Stimulated activated CD8-positive, alpha-beta memory T cell treated with anti-CD3 and anti-CD28 coated beads, Interleukin-2, amount 100 ng/mL, for 1 hour (primary cell): ENCODE measurements around the gene CD209.
"Not testable (repeated sequence)": the region's sequence is repeated elsewhere in the genome, so short reads cannot be mapped to it uniquely, and the experiment has no call there.

Experiments used
- DNase-seq, 2 donors: peaks; one replicate each; pipeline ENCODE4 v3.0.0-alpha.2; 2020; ENCODE audit warnings: low read depth in 2 of 2

CD209 gene

GRCh38 chr19:7746903-7747884 lies at the start of gene CD209:
TSS of gene CD209 (minus strand) at chr19:7747534. CDS start at chr19:7747511, 23 bp downstream.
- DNase-seq: no peak

GRCh38 chr19:7795555-7796161 lies 48.3 kb upstream of the CD209 start:
- no peak for DNase-seq

GRCh38 chr19:7793493-7793892 lies 46.2 kb upstream of the CD209 start:
- no peak for DNase-seq

GRCh38 chr19:7792701-7793100 lies 45.4 kb upstream of the CD209 start:
- not testable (repeated sequence) for DNase-seq

GRCh38 chr19:7792281-7792680 lies 44.9 kb upstream of the CD209 start:
- DNase-seq: no peak

- no peak for DNase-seq
Observed at GRCh38 chr19:7790416-7790815, 43.1 kb upstream of the CD209 start.

GRCh38 chr19:7789447-7789846 lies 42.1 kb upstream of the CD209 start:
- no peak for DNase-seq

GRCh38 chr19:7788933-7789323 lies 41.6 kb upstream of the CD209 start:
- no peak for DNase-seq

- no peak for DNase-seq
Observed at GRCh38 chr19:7788178-7788932, 41.0 kb upstream of the CD209 start.

- no peak for DNase-seq
Observed at GRCh38 chr19:7787602-7788177, 40.4 kb upstream of the CD209 start.

- DNase-seq: no peak
Observed at GRCh38 chr19:7787141-7787540, 39.8 kb upstream of the CD209 start.

GRCh38 chr19:7784856-7785255 lies 37.5 kb upstream of the CD209 start:
- no peak for DNase-seq

GRCh38 chr19:7783991-7784423 lies 36.7 kb upstream of the CD209 start:
- DNase-seq: no peak

GRCh38 chr19:7781157-7781556 lies 33.8 kb upstream of the CD209 start:
- DNase-seq: no peak

- DNase-seq: no peak
Observed at GRCh38 chr19:7779631-7780486, 32.5 kb upstream of the CD209 start.

GRCh38 chr19:7778081-7778480 lies 30.7 kb upstream of the CD209 start:
- no peak for DNase-seq

- DNase-seq: no peak
Observed at GRCh38 chr19:7775761-7776160, 28.4 kb upstream of the CD209 start.

GRCh38 chr19:7773841-7774240 lies 26.5 kb upstream of the CD209 start:
- DNase-seq: no peak

- no peak for DNase-seq
Observed at GRCh38 chr19:7772752-7773291, 25.5 kb upstream of the CD209 start.

GRCh38 chr19:7771072-7771471 lies 23.7 kb upstream of the CD209 start:
- DNase-seq: no peak

GRCh38 chr19:7769171-7769570 lies 21.8 kb upstream of the CD209 start:
- no peak for DNase-seq
